Muscle layer of duodenum (tissue), 2 donors: ENCODE measurements around the gene MGMT.

Experiments used
- H3K27ac ChIP-seq: one replicate; pipeline ENCODE4 v1.7.0; 2013; ENCODE audit warnings: mild to moderate bottlenecking, low read length
- H3K27me3 ChIP-seq: one replicate; pipeline ENCODE4 v1.7.0; 2013; ENCODE audit warnings: low read depth, mild to moderate bottlenecking, control low read depth, low read length
- H3K36me3 ChIP-seq, 2 donors: one replicate each; pipeline ENCODE4 v1.7.0; 2013; ENCODE audit warnings: low read length in 2 of 2, control low read depth in 1 of 2, mild to moderate bottlenecking in 1 of 2; ENCODE audit not compliant: insufficient read depth in 2 of 2, control insufficient read depth in 1 of 2
- H3K4me1 ChIP-seq, 2 donors: one replicate each; pipeline ENCODE4 v1.7.0; 2013; ENCODE audit warnings: low read length in 2 of 2, mild to moderate bottlenecking in 2 of 2, control low read depth in 1 of 2, moderate library complexity in 1 of 2; ENCODE audit not compliant: insufficient read depth in 2 of 2, control insufficient read depth in 1 of 2
- H3K4me3 ChIP-seq, 2 donors: one replicate each; pipeline ENCODE4 v1.7.0; 2013; ENCODE audit warnings: low read length in 2 of 2, low read depth in 1 of 2, mild to moderate bottlenecking in 1 of 2
- H3K9me3 ChIP-seq, 2 donors: one replicate each; pipeline ENCODE4 v1.7.0; 2013; ENCODE audit warnings: low read length in 2 of 2, control low read depth in 1 of 2, mild to moderate bottlenecking in 1 of 2; ENCODE audit not compliant: control insufficient read depth in 1 of 2
- donor health status: healthy.

The MGMT gene

DNA sequence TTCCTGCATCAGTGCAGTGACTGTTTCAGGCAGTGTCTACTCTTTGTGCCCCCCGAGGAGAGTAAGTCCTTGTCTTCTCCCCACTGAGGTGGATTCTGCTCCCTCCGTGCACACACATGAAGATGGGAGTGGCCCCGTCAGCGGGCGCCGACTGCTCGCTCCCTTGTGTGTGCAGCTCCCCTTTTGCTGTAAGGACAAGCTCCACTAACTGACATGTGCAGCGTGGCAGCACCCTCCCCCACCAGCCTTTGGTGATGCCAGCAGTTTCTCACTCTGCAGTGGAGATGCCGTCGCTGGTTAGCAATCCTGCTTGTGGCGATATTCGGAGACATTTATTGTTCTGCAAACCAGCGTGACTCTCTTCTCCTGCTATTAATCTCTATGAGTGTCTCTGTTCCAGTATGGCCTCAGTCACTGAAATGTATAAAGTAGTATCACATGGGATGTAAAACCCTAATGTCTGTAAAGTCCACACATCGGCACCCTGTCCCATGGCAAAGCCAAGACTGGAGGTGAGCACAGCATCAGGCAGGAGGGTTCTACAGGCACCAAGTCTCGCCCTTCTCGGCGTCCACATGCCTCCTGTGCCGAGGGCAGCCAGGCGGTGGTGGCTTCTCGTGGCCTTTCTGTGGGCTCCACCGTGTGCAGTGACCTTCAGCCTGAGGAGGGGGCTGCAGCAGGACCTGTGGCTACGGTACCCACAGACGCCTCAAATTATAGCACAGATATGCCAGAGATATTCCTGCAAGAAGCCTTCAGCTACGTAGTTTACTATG, 294.3 kb downstream of the MGMT start:
- Histone ChIP-seq H3K4me3 (no peak overlapping the region), H3K27me3 (no peaks in the 10 kb centered on the region), H3K27ac (no peak overlapping the region), H3K4me1 (no peaks in the 10 kb centered on the region), H3K36me3 (peaks cover 0 to 15% of the 10 kb centered on the region in 2 donors), H3K9me3 (no peaks in the 10 kb centered on the region)

DNA sequence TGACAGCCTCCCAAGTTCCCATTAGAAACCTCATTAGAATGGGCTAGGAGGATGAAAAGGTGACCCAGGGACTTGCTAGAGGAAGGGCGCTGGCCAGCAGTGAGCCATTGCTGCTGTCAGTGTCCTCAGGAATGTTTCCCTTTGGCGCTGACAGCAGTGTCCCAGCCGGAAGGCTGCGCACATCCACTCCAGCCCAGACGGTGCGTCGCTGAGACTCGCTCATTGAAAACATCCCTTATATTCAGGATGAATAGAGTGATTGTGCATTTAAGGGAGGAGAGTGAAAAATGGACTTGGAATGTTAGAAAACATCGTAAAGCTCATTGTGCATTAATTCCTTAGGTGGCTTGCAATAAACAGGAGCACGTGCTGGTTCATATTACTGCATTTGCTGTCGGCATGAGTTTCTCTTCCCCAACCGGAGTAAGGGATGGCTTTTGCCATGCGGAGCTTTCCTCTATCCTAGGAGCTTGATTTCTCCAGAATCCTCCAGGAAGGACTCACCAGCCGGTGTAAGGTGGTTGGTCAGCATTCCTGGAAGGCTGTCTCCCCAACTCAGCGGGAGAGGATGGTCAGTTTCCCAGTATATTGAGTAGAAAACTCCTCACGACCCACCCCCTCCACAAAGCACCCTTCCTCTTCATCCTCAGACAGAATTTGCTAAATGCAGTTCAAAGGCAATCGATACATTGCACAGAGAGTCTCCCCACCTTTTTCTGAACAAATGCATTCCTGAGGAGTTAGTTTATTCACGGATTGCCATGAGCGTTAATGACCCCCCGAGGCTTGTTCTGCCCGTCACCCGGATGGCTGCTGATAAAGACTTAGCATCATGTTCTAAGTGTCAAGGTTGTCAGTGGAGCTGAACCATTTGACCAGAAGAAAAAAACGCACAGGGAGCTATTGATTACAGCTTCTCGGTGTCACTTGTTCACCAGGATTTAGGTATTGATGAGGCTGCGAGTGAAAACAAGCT, 295.2 kb downstream of the MGMT start:
- H3K36me3 ChIP-seq = peaks cover 0 to 15% of the 10 kb centered on the region in 2 donors
- H3K4me1 ChIP-seq = no peaks in the 10 kb centered on the region
- no peak overlapping the region for H3K4me3 ChIP-seq
- no peaks in the 10 kb centered on the region for H3K27me3 ChIP-seq
- no peak overlapping the region for H3K27ac ChIP-seq
- no peaks in the 10 kb centered on the region for H3K9me3 ChIP-seq

DNA sequence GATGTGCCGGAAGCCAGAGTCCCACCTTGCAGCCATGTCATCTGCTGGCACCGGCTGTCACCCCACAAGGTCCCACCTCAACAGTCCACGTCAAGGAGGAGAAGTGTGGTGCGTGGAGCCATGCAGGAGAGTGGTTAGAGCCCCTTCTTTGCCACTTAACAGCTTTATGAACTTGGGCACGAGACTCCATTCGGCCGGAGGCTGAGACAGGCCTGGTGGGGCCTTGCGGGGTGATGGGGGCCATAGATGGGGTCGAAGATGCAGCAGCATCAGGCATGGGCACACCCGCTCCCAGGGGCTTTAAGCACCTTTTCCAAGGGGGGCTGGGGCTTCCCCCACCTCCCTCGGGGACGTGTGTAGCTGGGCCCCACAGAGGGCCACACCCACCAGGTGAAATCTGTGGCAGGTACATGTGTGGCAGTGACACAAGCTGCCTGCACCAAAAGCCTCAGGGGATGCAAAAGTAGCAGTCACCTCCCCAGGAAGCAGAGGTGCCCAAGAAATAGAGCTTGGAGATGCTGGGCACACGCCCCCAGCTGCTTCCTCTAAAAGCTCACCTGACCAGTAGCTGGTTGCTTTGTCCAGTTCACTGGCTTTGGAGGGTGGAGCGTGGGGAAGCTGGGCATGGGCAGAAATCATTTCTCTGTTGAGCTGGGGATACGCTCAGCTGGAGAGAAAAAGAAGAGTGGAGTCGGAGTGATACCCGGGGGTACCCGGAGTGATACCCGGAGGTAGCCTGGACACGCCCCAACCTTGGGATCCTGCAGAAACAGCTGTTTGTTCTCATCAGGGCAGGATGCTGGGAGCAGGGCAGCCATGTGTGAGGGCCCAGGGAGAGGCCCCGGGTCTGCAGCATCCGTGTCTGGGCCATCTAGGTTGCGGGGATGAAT, 297.2 kb downstream of the MGMT start:
- Histone ChIP-seq H3K27me3 (no peaks in the 10 kb centered on the region), H3K4me1 (no peaks in the 10 kb centered on the region), H3K4me3 (no peak overlapping the region), H3K36me3 (peaks cover 0 to 23% of the 10 kb centered on the region in 2 donors), H3K27ac (no peak overlapping the region), H3K9me3 (no peaks in the 10 kb centered on the region)

DNA sequence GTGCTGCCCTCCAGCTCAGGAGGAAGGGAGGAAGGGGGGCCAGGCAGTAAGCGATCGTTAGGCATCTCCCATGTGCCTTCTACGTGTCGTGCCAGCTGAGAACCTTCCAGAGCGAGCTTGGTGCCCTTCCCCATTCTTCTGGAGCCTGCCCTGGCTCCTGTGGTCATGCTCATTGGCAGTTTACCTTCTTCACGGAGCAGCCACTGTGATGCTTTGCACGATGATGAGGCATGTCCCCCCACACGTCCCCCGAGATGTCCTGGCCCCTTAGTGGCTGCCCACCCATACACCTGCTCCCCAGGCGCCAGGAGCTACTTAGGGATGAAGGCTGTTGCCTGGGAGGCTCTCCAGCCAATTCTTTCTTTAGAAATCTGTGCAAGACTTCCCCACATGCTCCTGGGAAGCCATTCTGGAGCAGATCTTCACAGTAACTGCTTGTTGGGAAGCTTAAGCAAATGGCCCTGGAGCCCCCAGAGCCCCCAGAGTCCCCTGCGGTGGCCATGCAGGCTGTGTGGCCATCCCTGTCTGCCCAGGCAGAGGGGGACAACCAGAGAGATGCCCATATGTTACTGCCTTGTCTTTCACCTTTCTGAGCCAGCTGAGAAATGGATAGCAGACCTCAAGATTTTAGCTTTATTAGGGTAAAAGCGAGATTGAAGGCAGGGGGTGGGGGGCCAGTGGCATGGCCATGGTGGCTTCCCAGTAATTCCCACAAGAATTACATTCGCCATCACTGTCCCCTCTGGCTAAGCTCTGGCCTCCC, 298.0 kb downstream of the MGMT start:
- H3K27ac ChIP-seq = no peak overlapping the region
- no peaks in the 10 kb centered on the region for H3K27me3 ChIP-seq
- peaks cover 0 to 23% of the 10 kb centered on the region in 2 donors for H3K36me3 ChIP-seq
- no peak overlapping the region for H3K4me3 ChIP-seq
- no peaks in the 10 kb centered on the region for H3K4me1 ChIP-seq
- H3K9me3 ChIP-seq = no peaks in the 10 kb centered on the region

DNA sequence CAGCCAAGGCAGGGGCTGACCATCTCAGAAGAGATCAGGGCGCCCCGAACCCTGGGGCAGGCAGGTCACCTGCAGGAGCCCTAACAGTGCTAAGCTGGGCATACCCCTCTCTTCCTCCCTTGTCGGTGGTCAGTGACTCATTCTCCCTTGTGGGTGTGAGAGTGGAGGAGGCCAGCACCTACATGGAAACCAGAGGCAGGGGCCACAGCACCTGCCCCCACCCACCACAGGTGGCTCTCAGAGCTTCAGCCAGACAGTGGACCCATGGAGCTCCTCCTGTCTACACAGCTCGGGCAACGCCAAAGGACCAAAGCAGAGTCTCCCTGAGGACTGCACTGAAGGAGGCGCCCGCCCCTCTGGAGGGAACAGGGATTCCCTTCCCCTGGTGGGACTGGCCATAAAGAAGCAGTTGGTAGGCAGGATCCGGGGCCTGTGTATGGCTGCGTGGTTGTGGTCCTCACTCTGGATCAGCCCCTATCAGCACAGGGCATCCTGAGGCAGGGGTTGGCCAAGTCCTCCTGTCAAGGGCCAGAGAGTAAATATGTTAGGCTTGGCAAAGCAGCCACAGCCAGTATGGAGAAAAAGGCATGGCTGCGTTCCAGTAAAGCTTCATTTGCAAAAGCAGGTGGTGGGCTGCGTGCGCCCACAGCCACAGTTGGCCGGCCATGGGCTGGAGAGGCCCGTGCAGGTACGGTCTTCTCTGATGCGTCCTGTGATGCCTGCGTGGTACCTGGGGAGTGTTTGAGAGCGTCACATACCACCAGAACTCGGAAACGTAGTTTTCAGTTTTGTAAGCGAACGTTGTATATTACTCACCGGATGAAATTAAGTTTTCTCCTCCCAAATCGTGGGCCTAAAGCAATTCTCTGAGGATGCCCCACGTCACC, 298.9 kb downstream of the MGMT start:
- no peaks in the 10 kb centered on the region for H3K9me3 ChIP-seq

DNA sequence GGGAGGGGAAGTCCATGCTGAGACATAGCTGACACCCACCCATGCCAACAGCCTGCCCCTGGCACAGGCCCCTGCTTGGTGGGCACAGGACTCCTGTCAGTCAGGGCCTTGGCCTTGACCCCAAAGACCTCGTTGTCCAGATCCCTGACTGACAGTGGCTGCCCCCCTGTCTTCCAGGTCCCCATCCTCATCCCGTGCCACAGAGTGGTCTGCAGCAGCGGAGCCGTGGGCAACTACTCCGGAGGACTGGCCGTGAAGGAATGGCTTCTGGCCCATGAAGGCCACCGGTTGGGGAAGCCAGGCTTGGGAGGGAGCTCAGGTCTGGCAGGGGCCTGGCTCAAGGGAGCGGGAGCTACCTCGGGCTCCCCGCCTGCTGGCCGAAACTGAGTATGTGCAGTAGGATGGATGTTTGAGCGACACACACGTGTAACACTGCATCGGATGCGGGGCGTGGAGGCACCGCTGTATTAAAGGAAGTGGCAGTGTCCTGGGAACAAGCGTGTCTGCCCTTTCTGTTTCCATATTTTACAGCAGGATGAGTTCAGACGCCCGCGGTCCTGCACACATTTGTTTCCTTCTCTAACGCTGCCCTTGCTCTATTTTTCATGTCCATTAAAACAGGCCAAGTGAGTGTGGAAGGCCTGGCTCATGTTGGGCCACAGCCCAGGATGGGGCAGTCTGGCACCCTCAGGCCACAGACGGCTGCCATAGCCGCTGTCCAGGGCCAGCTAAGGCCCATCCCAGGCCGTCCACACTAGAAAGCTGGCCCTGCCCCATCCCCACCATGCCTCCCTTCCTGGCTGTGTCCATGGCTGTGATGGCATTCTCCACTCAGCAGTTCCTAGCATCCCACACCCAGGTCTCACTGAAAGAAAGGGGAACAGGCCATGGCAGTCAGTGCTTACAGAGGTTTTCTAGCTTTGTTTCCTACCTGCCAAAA, 299.8 kb downstream of the MGMT start:
- H3K36me3 ChIP-seq = peaks cover 3 to 25% of the 10 kb centered on the region in 2 donors
- no peaks in the 10 kb centered on the region for H3K9me3 ChIP-seq
- no peaks in the 10 kb centered on the region for H3K27me3 ChIP-seq
- no peak overlapping the region for H3K27ac ChIP-seq
- H3K4me3 ChIP-seq = no peak overlapping the region
- no peaks in the 10 kb centered on the region for H3K4me1 ChIP-seq

More for the DNA sequence above, 298.9 kb downstream of the MGMT start:
- no peak overlapping the region for H3K4me3 ChIP-seq
- H3K36me3 ChIP-seq = peaks cover 0 to 25% of the 10 kb centered on the region in 2 donors
- no peak overlapping the region for H3K27ac ChIP-seq
- no peaks in the 10 kb centered on the region for H3K27me3 ChIP-seq
- no peaks in the 10 kb centered on the region for H3K4me1 ChIP-seq

DNA sequence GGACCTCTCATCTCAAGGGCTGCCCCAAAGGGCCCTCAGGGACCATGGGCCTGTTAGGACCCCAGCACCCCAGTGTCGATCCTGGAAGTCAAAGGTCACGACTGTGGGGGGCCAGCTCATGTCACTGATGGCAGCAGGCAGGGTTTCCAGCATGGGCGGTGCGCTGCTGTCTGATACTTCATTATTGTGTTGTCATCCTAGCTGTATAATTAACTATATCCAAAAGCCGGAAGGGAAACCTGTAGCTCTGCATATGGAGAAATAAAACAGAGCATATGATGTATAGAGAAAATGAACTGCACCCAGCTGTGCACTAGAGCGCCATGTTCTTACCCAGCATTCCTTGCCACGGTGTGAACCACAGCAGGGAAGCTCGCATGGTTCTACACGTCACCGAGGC, 300.7 kb downstream of the MGMT start:
- Histone ChIP-seq H3K4me1 (no peaks in the 10 kb centered on the region), H3K27ac (no peak overlapping the region), H3K4me3 (no peak overlapping the region), H3K36me3 (peaks cover 5 to 25% of the 10 kb centered on the region in 2 donors), H3K9me3 (no peaks in the 10 kb centered on the region), H3K27me3 (no peaks in the 10 kb centered on the region)

DNA sequence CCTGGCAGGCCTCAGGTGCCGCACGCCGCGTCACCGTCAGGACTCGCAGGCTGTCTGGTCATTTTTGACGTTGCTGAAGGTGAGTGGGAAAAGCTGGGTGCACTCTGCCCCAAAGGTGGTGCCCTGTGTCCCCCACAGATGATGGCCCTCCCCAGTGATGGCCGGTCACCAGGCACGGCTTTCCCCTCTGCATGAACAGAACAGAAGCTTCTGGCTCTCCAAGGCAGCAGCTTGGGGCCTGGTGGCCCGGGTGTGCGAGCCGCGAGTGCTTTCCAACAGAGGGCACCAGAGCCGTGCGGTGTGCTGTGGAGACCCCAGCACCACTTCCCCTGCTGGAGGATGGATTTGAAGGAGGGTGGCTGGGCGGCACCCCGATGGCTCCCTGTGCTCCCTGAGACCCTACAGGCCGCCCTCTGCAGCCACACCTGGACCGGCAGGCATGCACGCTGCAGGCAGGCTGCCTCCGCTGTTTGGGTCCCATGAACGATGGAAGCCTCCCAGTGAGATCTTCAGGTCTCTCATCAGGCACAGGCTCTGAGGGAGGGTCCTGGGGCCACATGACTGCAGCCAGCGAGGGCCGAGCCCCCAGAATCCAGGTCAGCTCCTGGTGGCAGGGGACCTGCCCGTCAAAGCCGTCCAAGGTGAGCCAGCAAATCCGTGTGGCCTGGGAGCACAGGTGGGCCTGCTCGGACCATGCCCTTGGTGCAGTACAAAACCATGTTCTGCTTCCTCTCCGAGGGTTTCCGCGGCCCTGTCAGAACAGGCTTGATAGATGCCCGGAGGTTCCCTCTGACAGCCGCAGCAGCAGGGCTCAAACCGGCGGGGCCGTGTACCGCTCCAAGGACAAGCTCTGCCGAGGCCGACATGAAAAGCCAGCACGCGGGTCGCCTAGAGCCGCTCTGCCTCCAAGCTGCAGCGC, 301.7 kb downstream of the MGMT start:
- Histone ChIP-seq H3K27me3 (no peaks in the 10 kb centered on the region), H3K4me1 (no peaks in the 10 kb centered on the region), H3K27ac (no peak overlapping the region), H3K36me3 (peaks cover 5 to 25% of the 10 kb centered on the region in 2 donors), H3K4me3 (no peak overlapping the region), H3K9me3 (no peaks in the 10 kb centered on the region)
